Ureter (tissue), 1 donor: ENCODE results near the gene VCL. TPM values are rescaled to one million over a fixed set of nuclear protein-coding genes. Genes with fewer than 3 reads are reported as not detected.
"Not testable (repeated sequence)": the region's sequence is repeated elsewhere in the genome, so short reads cannot be mapped to it uniquely, and the experiment has no call there.

Source experiments
- DNase-seq: peaks from one replicate; pipeline ENCODE4 v3.0.0-alpha.2; 2020; ENCODE audit warnings: low spot score
- total RNA-seq: library from RNA; stranded (reverse); gene quantifications from one replicate; pipeline ENCODE4 v1.2.4, GENCODE V29; 2023
- donor health status: DM: yes; HTN: yes; CAD: no.

Gene VCL
- total RNA-seq, 1 donor from 2014 or later: 256 TPM

- DNase-seq: no peak
These were observed 41.7 kb downstream of the VCL start for GRCh38 chr10:74039561-74040145.

GRCh38 chr10:74040200-74041126 is 42.5 kb downstream of the VCL start:
- no peak for DNase-seq

GRCh38 chr10:74044419-74044818 is 46.5 kb downstream of the VCL start:
- DNase-seq: no peak

- DNase-seq: no peak
These were observed 49.4 kb downstream of the VCL start for GRCh38 chr10:74047304-74047703.

- no peak for DNase-seq
These were observed 50.0 kb downstream of the VCL start for GRCh38 chr10:74047871-74048270.

- no peak for DNase-seq
These were observed 50.5 kb downstream of the VCL start for GRCh38 chr10:74048433-74048832.

- DNase-seq: no peak
These were observed 52.0 kb downstream of the VCL start for GRCh38 chr10:74049955-74050354.

GRCh38 chr10:74050653-74051052 is 52.7 kb downstream of the VCL start:
- DNase-seq: no peak

GRCh38 chr10:74051736-74052342 is 53.9 kb downstream of the VCL start:
- no peak for DNase-seq

GRCh38 chr10:74052994-74053393 is 55.1 kb downstream of the VCL start:
- DNase-seq: no peak

- DNase-seq: no peak
These were observed 57.6 kb downstream of the VCL start for GRCh38 chr10:74055383-74056049.

- no peak for DNase-seq
These were observed 58.3 kb downstream of the VCL start for GRCh38 chr10:74056050-74056818.

GRCh38 chr10:74058071-74058470 is 60.2 kb downstream of the VCL start:
- DNase-seq: no peak

- DNase-seq: no peak
These were observed 60.7 kb downstream of the VCL start for GRCh38 chr10:74058658-74059057.

GRCh38 chr10:74061104-74061503 is 63.2 kb downstream of the VCL start:
- DNase-seq: no peak

- DNase-seq: not testable (repeated sequence)
These were observed 64.1 kb downstream of the VCL start for GRCh38 chr10:74061978-74062377.

GRCh38 chr10:74063256-74063655 is 65.3 kb downstream of the VCL start:
- DNase-seq: no peak

GRCh38 chr10:74067373-74068352 is 69.7 kb downstream of the VCL start:
- no peak for DNase-seq

GRCh38 chr10:74071157-74071556 is 73.2 kb downstream of the VCL start:
- DNase-seq: no peak

GRCh38 chr10:74072503-74072902 is 74.6 kb downstream of the VCL start:
- no peak for DNase-seq
